T-helper 17 cell (primary cell): ENCODE data around the gene NCOA6. TPM values are rescaled to one million over a fixed set of nuclear protein-coding genes. Genes with fewer than 3 reads are reported as not detected.
A peak's percentile ranks its signal among the peaks of the same experiment; 100 is the strongest.
"Not testable (repeated sequence)": the region's sequence is repeated elsewhere in the genome, so short reads cannot be mapped to it uniquely, and the experiment has no call there.

Experiments
- ATAC-seq: fragments of 150-1000 bp; cut with Tn5 transposase; 2 replicates; pipeline ENCODE4 v1.10.0; 2021; ENCODE audit warnings: mild to moderate bottlenecking, moderate library complexity
- DNase-seq, 3 donors: peaks; one replicate each; pipeline versions ENCODE4 v3.0.0 to v3.0.0-alpha.2; 2020 to 2021
- H3K9me3 ChIP-seq: one replicate; pipeline ENCODE4 v1.7.0; 2013; ENCODE audit warnings: low read length, mild to moderate bottlenecking; ENCODE audit not compliant: control insufficient read depth, poor library complexity, severe bottlenecking
- H3K27ac Mint-ChIP-seq: one replicate; pipeline ENCODE4 v1.8.0; 2022; ENCODE audit warnings: mild to moderate bottlenecking, moderate library complexity, mixed read lengths
- H3K27me3 Mint-ChIP-seq: one replicate; pipeline ENCODE4 v1.8.0; 2022; ENCODE audit warnings: mixed read lengths
- H3K36me3 Mint-ChIP-seq: one replicate; pipeline ENCODE4 v1.8.0; 2022; ENCODE audit warnings: low read depth, mixed read lengths
- H3K4me1 Mint-ChIP-seq: one replicate; pipeline ENCODE4 v1.8.0; 2022; ENCODE audit warnings: mild to moderate bottlenecking, mixed read lengths
- H3K4me3 Mint-ChIP-seq: one replicate; pipeline ENCODE4 v1.8.0; 2022; ENCODE audit warnings: mild to moderate bottlenecking, moderate library complexity, mixed read lengths
- total RNA-seq, 4 donors: library from RNA in 2 of 4; stranded (reverse) in 2 of 4; gene quantifications; one replicate each; pipeline ENCODE4 v1.2.3 and lab custom pipeline; 2022 to 2026

Gene NCOA6
- total RNA-seq, 2 donors from 2014 or later = 26.3 to 30.7 TPM

DNA sequence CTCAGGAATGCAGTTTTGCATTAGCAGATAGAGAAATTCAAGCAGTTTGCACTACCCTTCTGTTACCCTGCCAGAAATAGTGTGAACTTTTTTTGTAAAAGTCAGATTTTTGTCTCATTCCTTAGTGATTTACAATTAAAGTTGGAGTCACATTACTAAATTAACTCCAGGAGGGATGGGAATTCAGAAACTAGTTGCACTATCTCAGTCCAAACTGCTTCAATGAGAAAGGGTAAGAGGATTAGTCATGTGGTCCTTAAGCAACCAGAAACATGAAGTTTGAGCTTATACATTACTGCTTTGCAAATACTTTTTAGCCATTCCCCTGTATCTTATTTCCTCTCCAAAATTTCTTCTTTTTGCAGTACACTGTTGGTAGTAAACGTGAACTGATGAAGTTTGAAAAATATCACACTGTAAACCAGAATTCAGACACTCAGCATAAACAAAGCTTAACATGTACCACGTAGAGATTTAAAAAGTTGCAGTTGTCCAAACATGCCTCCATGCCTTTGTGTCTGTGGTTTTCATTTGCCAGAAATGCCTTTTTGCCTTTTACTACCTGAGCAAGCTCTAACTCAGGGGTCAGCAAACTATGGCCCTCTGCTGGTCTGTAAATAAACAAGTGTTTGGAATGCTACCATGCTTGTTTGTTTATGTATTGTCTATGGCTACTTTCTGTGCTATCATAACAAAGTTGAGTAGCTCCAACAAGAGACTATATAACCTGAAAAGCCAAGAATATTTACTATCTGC lies 71.6 kb downstream of the NCOA6 start:
- H3K4me1 Mint-ChIP-seq = peaks cover 2% of the 10 kb centered on the region
- ATAC-seq (no peak), DNase-seq (no peak)
- H3K27me3 Mint-ChIP-seq = no peaks in the 10 kb centered on the region
- no peaks in the 10 kb centered on the region for H3K9me3 ChIP-seq
- peaks cover 12% of the 10 kb centered on the region for H3K36me3 Mint-ChIP-seq
- H3K4me3 Mint-ChIP-seq = no peak overlapping the region
- no peak overlapping the region for H3K27ac Mint-ChIP-seq

DNA sequence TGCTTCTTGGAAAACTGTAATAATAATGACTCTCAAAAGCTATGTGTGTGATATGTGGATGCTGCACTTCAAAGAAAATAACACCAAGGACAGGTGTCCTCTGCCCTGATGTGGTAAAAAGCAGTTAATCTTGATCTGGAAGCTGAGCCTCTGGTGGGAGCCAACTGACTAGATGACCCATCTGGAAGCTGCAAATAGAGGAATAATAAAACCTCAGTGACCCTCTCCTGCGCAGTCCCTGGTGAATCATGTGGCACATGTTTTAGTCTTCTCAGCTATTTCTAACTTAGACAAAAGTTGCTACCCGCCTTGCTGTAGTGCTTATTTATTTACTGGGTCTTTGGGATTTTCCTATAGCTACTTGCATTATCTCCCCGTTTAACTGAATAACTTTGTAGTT lies 74.0 kb downstream of the NCOA6 start:
- Mint-ChIP-seq H3K4me1 (peaks cover 2% of the 10 kb centered on the region), H3K27me3 (no peaks in the 10 kb centered on the region), H3K27ac (no peak overlapping the region), H3K36me3 (peaks cover 4% of the 10 kb centered on the region), H3K4me3 (no peak overlapping the region)
- H3K9me3 ChIP-seq = no peaks in the 10 kb centered on the region
- DNase-seq (no peak), ATAC-seq (no peak)

DNA sequence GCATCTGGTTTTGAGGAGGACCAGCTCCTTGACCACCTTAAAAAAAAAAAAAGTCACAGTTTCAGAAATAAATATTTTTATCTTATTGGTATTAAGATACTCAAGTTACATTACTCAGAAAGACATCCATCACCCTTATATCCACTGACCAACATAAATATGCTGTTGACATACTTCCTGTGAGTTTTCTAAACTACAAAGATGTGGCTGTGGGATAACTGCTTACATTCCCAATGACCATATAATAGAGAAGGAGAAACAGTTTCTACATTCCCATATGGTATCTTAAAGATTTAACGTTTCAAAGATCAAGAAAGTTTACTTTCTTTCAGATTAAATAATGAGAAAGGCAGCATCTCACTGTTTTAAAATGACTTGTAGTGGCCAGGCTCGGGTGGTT lies 75.0 kb downstream of the NCOA6 start:
- no peak for ATAC-seq
- H3K36me3 Mint-ChIP-seq = peaks cover 4% of the 10 kb centered on the region

DNA sequence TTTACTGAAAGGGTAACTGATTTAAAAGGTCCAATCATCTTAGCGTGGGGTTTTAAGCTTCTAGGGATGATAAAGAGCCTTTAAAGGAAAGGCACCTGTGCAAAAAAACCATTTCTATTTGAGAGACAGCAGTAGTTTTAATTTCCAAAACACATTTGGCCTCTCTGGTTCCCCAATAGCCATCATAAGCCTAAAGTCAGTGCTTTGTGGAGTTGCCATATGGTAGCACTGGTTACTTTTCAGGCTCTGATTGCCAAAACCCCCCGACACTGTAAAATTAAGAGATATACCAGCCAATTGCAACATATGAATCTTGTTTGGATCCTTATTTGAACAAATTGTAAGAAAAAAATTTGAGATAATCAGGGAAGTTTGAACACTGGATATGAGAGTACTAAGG lies 76.7 kb downstream of the NCOA6 start:
- Mint-ChIP-seq H3K4me3 (no peak overlapping the region), H3K4me1 (peaks cover 2% of the 10 kb centered on the region), H3K27ac (no peak overlapping the region), H3K27me3 (no peaks in the 10 kb centered on the region), H3K36me3 (peaks cover 4% of the 10 kb centered on the region)
- no peak for DNase-seq
- H3K9me3 ChIP-seq = no peaks in the 10 kb centered on the region
- ATAC-seq = no peak

More for the DNA sequence above, 75.0 kb downstream of the NCOA6 start:
- DNase-seq = no peak
- no peak overlapping the region for H3K4me3 Mint-ChIP-seq
- peaks cover 2% of the 10 kb centered on the region for H3K4me1 Mint-ChIP-seq
- no peak overlapping the region for H3K27ac Mint-ChIP-seq
- H3K9me3 ChIP-seq = no peaks in the 10 kb centered on the region
- H3K27me3 Mint-ChIP-seq = no peaks in the 10 kb centered on the region

DNA sequence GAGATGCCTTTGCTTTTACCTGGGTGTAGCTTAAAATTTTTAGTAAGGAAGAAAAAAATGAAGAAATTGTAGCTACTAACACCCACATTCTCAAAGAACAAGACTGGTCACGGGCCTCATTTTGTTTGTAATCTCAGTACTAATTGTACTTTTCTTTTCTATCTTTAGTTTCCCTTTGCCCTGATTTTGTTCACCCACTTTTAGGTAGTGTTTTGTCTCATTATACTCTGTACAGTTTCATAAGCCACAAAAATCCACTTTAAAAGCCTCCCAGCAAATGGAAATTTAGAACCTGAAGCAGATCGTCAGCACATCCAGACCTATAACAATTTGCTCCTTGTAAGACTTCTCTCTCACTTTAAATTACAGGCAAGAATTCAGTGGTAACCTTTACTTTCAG lies 78.0 kb downstream of the NCOA6 start:
- H3K9me3 ChIP-seq = no peaks in the 10 kb centered on the region
- no peak for DNase-seq
- H3K4me3 Mint-ChIP-seq = no peak overlapping the region
- H3K27ac Mint-ChIP-seq = no peak overlapping the region
- H3K36me3 Mint-ChIP-seq = peaks cover 12% of the 10 kb centered on the region
- H3K4me1 Mint-ChIP-seq = peaks cover 2% of the 10 kb centered on the region
- no peaks in the 10 kb centered on the region for H3K27me3 Mint-ChIP-seq
- no peak for ATAC-seq

DNA sequence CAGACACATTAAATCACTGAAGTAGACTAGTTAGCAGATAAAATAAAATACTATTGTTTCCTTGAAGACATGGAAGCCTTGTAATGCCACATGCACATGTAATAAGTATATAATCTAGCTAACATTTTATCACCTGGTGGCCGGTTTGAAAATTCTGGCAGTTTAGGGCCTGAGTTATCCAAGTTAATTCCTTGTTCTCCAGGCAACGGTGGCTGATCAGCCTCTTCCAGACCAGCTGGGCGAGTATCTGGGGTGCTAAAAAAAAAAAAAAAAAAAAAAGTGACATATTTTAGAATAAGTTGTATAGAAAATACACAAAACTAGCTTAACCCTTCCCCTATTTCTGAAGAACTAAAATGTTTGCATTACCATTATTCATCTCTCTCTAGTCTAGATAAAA lies 78.8 kb downstream of the NCOA6 start:
- DNase-seq (no peak), ATAC-seq (no peak)
- no peaks in the 10 kb centered on the region for H3K27me3 Mint-ChIP-seq
- H3K4me3 Mint-ChIP-seq = no peak overlapping the region
- H3K9me3 ChIP-seq = no peaks in the 10 kb centered on the region
- H3K36me3 Mint-ChIP-seq = peaks cover 14% of the 10 kb centered on the region
- H3K27ac Mint-ChIP-seq = no peak overlapping the region
- peaks cover 2% of the 10 kb centered on the region for H3K4me1 Mint-ChIP-seq

DNA sequence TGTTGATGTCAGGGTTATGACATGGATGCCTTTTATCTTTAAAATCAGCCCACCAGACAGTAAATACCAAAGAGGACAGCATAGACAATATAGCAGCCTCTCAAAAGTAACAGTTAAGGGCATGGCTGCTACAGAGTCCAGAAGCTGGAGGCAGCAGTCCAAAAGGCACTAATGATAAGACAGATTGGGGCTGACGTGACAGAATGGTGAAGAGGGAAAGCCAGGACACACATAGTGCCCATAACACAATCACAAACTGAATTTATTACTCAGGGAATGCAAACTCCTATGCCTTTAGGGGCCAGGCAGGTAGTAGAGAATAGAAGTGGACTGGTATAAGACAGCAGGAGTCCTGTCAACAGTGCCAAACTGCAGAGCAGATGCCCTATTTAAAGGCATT lies 80.6 kb downstream of the NCOA6 start:
- no peak overlapping the region for H3K4me3 Mint-ChIP-seq
- H3K9me3 ChIP-seq = no peaks in the 10 kb centered on the region
- H3K27ac Mint-ChIP-seq = no peak overlapping the region
- H3K4me1 Mint-ChIP-seq = peaks cover 2% of the 10 kb centered on the region
- no peaks in the 10 kb centered on the region for H3K27me3 Mint-ChIP-seq
- DNase-seq (no peak), ATAC-seq (no peak)
- H3K36me3 Mint-ChIP-seq = peaks cover 17% of the 10 kb centered on the region

DNA sequence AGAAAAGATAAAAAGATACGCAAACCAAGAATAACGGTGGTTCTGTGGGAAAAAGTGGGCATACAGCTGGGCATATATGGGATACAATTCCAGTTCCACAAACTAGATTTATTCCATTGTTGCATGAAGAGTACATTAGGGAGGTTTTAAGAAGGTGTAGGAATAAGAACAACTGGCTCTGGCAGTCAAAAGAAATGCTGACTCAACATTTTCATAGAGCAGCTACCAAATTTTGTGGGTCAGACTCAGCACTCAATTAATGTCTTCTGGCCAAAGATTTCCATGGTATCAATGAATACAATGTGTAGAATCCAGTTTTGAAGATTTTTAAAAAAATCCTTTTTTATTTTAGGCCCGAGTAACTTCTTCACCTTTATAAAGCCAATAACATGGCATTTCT lies 81.1 kb downstream of the NCOA6 start:
- no peak overlapping the region for H3K4me3 Mint-ChIP-seq
- peaks cover 17% of the 10 kb centered on the region for H3K36me3 Mint-ChIP-seq
- H3K4me1 Mint-ChIP-seq = peaks cover 2% of the 10 kb centered on the region
- no peaks in the 10 kb centered on the region for H3K27me3 Mint-ChIP-seq
- DNase-seq = no peak
- ATAC-seq = no peak
- no peak overlapping the region for H3K27ac Mint-ChIP-seq
- no peaks in the 10 kb centered on the region for H3K9me3 ChIP-seq

DNA sequence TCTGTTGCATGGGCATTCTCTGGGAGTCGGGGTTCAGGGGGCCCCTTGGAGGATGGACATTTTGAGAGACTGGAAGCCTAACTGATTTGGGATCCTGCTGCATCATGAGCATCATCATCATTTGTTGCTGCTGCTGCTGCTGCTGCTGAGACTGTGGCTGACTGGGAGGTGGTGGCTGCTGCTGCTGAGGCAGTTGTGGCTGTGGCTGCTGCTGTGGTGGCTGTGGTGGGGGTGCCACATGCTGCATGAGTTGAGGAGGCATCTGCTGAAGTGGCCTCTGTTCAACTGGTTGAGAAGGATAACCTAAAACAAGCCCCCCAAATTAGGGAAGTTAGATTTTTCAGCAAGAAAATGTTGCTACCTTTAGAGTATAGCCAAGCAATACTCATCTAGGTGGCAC lies 82.4 kb downstream of the NCOA6 start:
- H3K9me3 ChIP-seq = no peaks in the 10 kb centered on the region
- DNase-seq (no peak), ATAC-seq (no peak)
- Mint-ChIP-seq H3K36me3 (peaks cover 15% of the 10 kb centered on the region), H3K27ac (peak overlapping the region; percentile 47), H3K4me1 (no peaks in the 10 kb centered on the region), H3K4me3 (no peak overlapping the region), H3K27me3 (no peaks in the 10 kb centered on the region)

DNA sequence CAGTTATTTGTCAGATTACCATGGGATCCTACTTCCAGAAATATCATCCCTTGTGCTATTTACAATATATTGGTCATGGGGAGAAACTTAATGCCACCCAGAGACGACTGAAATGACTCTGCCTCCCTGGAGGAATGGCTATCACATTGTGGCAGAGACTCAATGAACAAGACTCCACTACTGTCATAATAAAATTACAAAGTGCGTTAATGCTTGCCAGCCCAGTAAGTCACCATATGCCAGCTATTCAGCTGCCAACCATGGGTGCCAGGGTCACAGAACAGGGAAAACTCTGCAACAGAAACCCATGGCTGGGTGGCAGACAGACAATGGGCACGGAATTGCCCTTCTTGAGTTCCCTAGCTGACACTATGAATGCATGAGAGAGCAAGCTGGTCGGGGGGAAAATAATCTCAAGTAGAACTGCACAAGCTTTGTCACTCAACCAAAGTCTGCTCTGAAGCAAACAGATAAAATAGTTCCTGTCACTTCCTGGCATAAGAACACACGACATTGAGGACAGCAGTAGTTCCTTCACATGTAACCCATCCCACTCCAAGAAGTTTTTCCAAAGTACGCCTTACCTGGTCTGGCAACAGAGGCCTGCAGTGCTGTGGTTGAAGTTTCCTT lies 89.2 kb downstream of the NCOA6 start:
- peaks cover 2% of the 10 kb centered on the region for H3K4me1 Mint-ChIP-seq
- H3K9me3 ChIP-seq = no peaks in the 10 kb centered on the region
- peaks cover 3% of the 10 kb centered on the region for H3K36me3 Mint-ChIP-seq
- H3K27me3 Mint-ChIP-seq = no peaks in the 10 kb centered on the region
- no peak overlapping the region for H3K27ac Mint-ChIP-seq
- no peak for DNase-seq
- ATAC-seq = no peak
- H3K4me3 Mint-ChIP-seq = no peak overlapping the region

DNA sequence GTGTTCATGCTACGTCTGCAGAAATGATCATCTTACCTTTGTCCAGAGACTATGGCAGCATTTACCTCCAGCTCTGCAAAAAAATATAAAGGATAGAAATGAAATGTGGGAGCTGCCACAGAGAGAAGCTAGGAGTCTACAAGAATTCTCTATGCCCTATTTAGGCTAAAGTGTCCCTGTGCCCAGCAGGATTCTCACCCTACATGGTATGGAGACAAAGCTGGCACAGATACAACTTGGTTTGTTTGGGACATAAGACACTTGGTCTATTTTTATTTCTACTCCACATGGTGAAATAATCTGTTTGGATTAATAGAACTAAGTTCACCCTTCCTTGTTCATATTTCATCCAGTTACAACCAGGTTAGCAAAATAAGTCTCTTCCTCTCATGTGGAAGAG lies 92.9 kb downstream of the NCOA6 start:
- DNase-seq (no peak), ATAC-seq (no peak)
- H3K9me3 ChIP-seq = no peaks in the 10 kb centered on the region
- peaks cover 2% of the 10 kb centered on the region for H3K4me1 Mint-ChIP-seq
- peak overlapping the region; percentile 59 for H3K27ac Mint-ChIP-seq
- H3K27me3 Mint-ChIP-seq = no peaks in the 10 kb centered on the region
- H3K4me3 Mint-ChIP-seq = no peak overlapping the region
- peaks cover 4% of the 10 kb centered on the region for H3K36me3 Mint-ChIP-seq

DNA sequence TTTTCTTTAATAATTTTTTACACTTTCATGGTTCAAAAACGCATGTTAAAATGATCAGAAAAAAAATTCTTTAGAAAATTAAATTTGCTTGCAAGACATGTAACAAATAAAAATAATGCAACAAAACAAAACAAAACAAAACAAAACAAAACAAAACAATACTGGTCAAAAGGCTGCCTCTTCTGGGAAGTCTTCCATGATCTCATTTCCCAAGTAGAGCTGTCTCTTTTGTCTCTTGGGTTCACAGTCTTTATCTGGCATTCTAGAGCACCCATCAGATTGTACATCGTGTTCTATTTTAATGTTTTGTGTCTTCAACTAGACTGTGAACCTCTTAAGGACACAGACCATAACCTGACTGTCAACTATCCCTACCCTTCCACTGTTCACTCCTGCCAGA lies 96.0 kb downstream of the NCOA6 start:
- no peak overlapping the region for H3K27ac Mint-ChIP-seq
- no peak overlapping the region for H3K4me3 Mint-ChIP-seq
- no peaks in the 10 kb centered on the region for H3K9me3 ChIP-seq
- H3K36me3 Mint-ChIP-seq = peaks cover 20% of the 10 kb centered on the region
- H3K4me1 Mint-ChIP-seq = peaks cover 13% of the 10 kb centered on the region
- ATAC-seq = no peak
- H3K27me3 Mint-ChIP-seq = no peaks in the 10 kb centered on the region
- no peak for DNase-seq

DNA sequence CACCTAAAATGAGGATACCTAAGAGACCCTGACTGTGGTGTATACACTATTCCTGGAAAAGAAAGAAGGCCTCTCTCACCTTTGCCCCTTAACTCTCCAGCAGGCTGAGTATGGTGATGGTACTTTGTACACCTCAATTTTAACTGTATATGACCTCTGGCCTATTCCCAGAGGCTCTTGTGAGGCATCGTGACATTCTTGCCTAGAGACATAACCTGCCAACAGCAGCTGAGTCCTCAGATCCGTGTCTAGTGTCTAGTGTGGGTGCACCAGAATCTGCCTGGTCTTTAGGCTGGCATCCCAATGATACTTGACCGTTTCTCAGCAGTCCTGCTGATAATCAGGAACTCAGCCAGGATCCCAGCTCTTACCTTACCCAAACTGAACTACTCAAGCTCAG lies 101.3 kb downstream of the NCOA6 start:
- no peak for DNase-seq
- no peak overlapping the region for H3K27ac Mint-ChIP-seq
- ATAC-seq = no peak
- no peaks in the 10 kb centered on the region for H3K27me3 Mint-ChIP-seq
- H3K36me3 Mint-ChIP-seq = peaks cover 15% of the 10 kb centered on the region
- no peaks in the 10 kb centered on the region for H3K9me3 ChIP-seq
- peaks cover 11% of the 10 kb centered on the region for H3K4me1 Mint-ChIP-seq
- H3K4me3 Mint-ChIP-seq = no peak overlapping the region

DNA sequence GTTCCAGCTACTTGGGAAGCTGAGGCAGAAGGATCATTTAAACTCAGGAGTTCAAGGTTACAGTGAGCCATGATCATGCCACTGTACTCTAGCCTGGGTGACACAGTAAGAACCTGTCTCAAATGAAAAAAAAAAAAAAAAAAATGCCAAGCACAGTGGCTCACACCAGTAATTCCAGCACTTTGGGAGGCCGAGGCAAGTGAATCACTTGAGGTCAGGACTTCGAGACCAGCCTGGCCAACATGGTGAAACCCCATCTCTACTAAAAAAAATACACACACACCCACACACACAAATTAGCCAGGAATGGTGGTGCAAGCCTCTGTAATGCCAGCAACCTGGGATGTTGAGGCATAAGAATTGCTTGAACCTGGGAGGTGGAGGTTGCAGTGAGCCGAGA lies 102.9 kb downstream of the NCOA6 start:
- not testable (repeated sequence) for H3K27me3 Mint-ChIP-seq, DNase-seq, H3K27ac Mint-ChIP-seq, H3K4me3 Mint-ChIP-seq, H3K9me3 ChIP-seq, ATAC-seq
- H3K36me3 Mint-ChIP-seq = peaks cover 15% of the 10 kb centered on the region
- peaks cover 11% of the 10 kb centered on the region for H3K4me1 Mint-ChIP-seq
